ENCODE results near the gene PAGR1.
A peak's percentile ranks its signal among the peaks of the same experiment; 100 is the strongest.
"Not testable (repeated sequence)": the region's sequence is repeated elsewhere in the genome, so short reads cannot be mapped to it uniquely, and the experiment has no call there.

The PAGR1 gene

GRCh38 chr16:29783094-29783953, 32.6 kb upstream of the PAGR1 start:
- not testable (repeated sequence) for H3K9ac ChIP-seq (ENCODE audit: low read depth, low read length); H3K4me3 ChIP-seq (ENCODE audit: low read length); H3K36me3 ChIP-seq (ENCODE audit: insufficient read depth, low read length); H3K9me3 ChIP-seq (replicated peaks; ENCODE audit: low read length); H3K4me1 ChIP-seq (ENCODE audit: control insufficient read depth, insufficient read depth, low read length); H3K4me2 ChIP-seq (ENCODE audit: low read length)
- peaks cover 39% of the 10 kb centered on the region for H3K27me3 ChIP-seq (ENCODE audit: control insufficient read depth, insufficient read depth, low read length)

- Histone ChIP-seq H3K27me3 (ENCODE audit: control insufficient read depth, insufficient read depth, low read length) (peaks cover 31% of the 10 kb centered on the region), H3K4me3 (ENCODE audit: low read length) (no peak overlapping the region), H3K4me1 (ENCODE audit: control insufficient read depth, insufficient read depth, low read length) (peaks cover 6% of the 10 kb centered on the region), H3K4me2 (ENCODE audit: low read length) (no peak overlapping the region), H3K9ac (ENCODE audit: low read depth, low read length) (no peak overlapping the region), H3K9me3 (replicated peaks; ENCODE audit: low read length) (no peaks in the 10 kb centered on the region), H3K36me3 (ENCODE audit: insufficient read depth, low read length) (no peaks in the 10 kb centered on the region)
Observed at GRCh38 chr16:29784157-29784556, 31.8 kb upstream of the PAGR1 start.

GRCh38 chr16:29784901-29785500, 31.0 kb upstream of the PAGR1 start:
- no peaks in the 10 kb centered on the region for H3K9me3 ChIP-seq (replicated peaks; ENCODE audit: low read length)
- H3K4me1 ChIP-seq (ENCODE audit: control insufficient read depth, insufficient read depth, low read length), result peaks cover 10% of the 10 kb centered on the region
- H3K4me3 ChIP-seq (ENCODE audit: low read length), result peak overlapping the region; percentile 57
- H3K9ac ChIP-seq (ENCODE audit: low read depth, low read length), result no peak overlapping the region
- H3K36me3 ChIP-seq (ENCODE audit: insufficient read depth, low read length), result no peaks in the 10 kb centered on the region
- H3K27me3 ChIP-seq (ENCODE audit: control insufficient read depth, insufficient read depth, low read length), result peaks cover 22% of the 10 kb centered on the region
- peak overlapping the region; percentile 83 for H3K4me2 ChIP-seq (ENCODE audit: low read length)

- not testable (repeated sequence) for H3K36me3 ChIP-seq (ENCODE audit: insufficient read depth, low read length); H3K9me3 ChIP-seq (replicated peaks; ENCODE audit: low read length); H3K27me3 ChIP-seq (ENCODE audit: control insufficient read depth, insufficient read depth, low read length); H3K4me2 ChIP-seq (ENCODE audit: low read length); H3K4me3 ChIP-seq (ENCODE audit: low read length); H3K9ac ChIP-seq (ENCODE audit: low read depth, low read length)
- peaks cover 20% of the 10 kb centered on the region for H3K4me1 ChIP-seq (ENCODE audit: control insufficient read depth, insufficient read depth, low read length)
Observed at GRCh38 chr16:29787155-29787554, 28.8 kb upstream of the PAGR1 start.

- H3K4me2 ChIP-seq (ENCODE audit: low read length), result peak overlapping the region; percentile 94
- no peaks in the 10 kb centered on the region for H3K9me3 ChIP-seq (replicated peaks; ENCODE audit: low read length)
- H3K27me3 ChIP-seq (ENCODE audit: control insufficient read depth, insufficient read depth, low read length), result no peaks in the 10 kb centered on the region
- H3K36me3 ChIP-seq (ENCODE audit: insufficient read depth, low read length), result no peaks in the 10 kb centered on the region
- peak overlapping the region; percentile 84 for H3K9ac ChIP-seq (ENCODE audit: low read depth, low read length)
- H3K4me3 ChIP-seq (ENCODE audit: low read length), result peak overlapping the region; percentile 75
- H3K4me1 ChIP-seq (ENCODE audit: control insufficient read depth, insufficient read depth, low read length), result peaks cover 21% of the 10 kb centered on the region
Observed at GRCh38 chr16:29789775-29790182, 26.2 kb upstream of the PAGR1 start.

- Histone ChIP-seq H3K27me3 (ENCODE audit: control insufficient read depth, insufficient read depth, low read length) (no peaks in the 10 kb centered on the region), H3K9me3 (replicated peaks; ENCODE audit: low read length) (no peaks in the 10 kb centered on the region), H3K36me3 (ENCODE audit: insufficient read depth, low read length) (peaks cover 3% of the 10 kb centered on the region), H3K4me1 (ENCODE audit: control insufficient read depth, insufficient read depth, low read length) (peaks cover 16% of the 10 kb centered on the region), H3K4me3 (ENCODE audit: low read length) (peak within 1 kb of the TSS; percentile 81), H3K4me2 (ENCODE audit: low read length) (peak within 1 kb of the TSS; percentile 94), H3K9ac (ENCODE audit: low read depth, low read length) (peak within 1 kb of the TSS; percentile 84)
Observed at GRCh38 chr16:29790183-29790948, 25.6 kb upstream of the PAGR1 start, which contains the start of gene KIF22. Gene KIF22 (plus strand): TSS chr16:29790751. CDS start chr16:29790760, 9 bp downstream.

- H3K4me2 ChIP-seq (ENCODE audit: low read length), result peak overlapping the region; percentile 88
- peak overlapping the region; percentile 81 for H3K4me3 ChIP-seq (ENCODE audit: low read length)
- H3K27me3 ChIP-seq (ENCODE audit: control insufficient read depth, insufficient read depth, low read length), result no peaks in the 10 kb centered on the region
- peaks cover 16% of the 10 kb centered on the region for H3K4me1 ChIP-seq (ENCODE audit: control insufficient read depth, insufficient read depth, low read length)
- H3K36me3 ChIP-seq (ENCODE audit: insufficient read depth, low read length), result peaks cover 4% of the 10 kb centered on the region
- H3K9me3 ChIP-seq (replicated peaks; ENCODE audit: low read length), result no peaks in the 10 kb centered on the region
- H3K9ac ChIP-seq (ENCODE audit: low read depth, low read length), result peak overlapping the region; percentile 81
Observed at GRCh38 chr16:29790949-29791844, 24.8 kb upstream of the PAGR1 start.

GRCh38 chr16:29791845-29792807, 23.8 kb upstream of the PAGR1 start:
- Histone ChIP-seq H3K9ac (ENCODE audit: low read depth, low read length) (peak overlapping the region; percentile 81), H3K36me3 (ENCODE audit: insufficient read depth, low read length) (peaks cover 11% of the 10 kb centered on the region), H3K4me2 (ENCODE audit: low read length) (peak overlapping the region; percentile 88), H3K4me1 (ENCODE audit: control insufficient read depth, insufficient read depth, low read length) (peaks cover 16% of the 10 kb centered on the region), H3K27me3 (ENCODE audit: control insufficient read depth, insufficient read depth, low read length) (no peaks in the 10 kb centered on the region), H3K4me3 (ENCODE audit: low read length) (peak overlapping the region; percentile 81), H3K9me3 (replicated peaks; ENCODE audit: low read length) (no peaks in the 10 kb centered on the region)

GRCh38 chr16:29793153-29793552, 22.8 kb upstream of the PAGR1 start:
- H3K4me2 ChIP-seq (ENCODE audit: low read length); H3K4me3 ChIP-seq (ENCODE audit: low read length); H3K27me3 ChIP-seq (ENCODE audit: control insufficient read depth, insufficient read depth, low read length); H3K9me3 ChIP-seq (replicated peaks; ENCODE audit: low read length); H3K9ac ChIP-seq (ENCODE audit: low read depth, low read length): not testable (repeated sequence)
- H3K36me3 ChIP-seq (ENCODE audit: insufficient read depth, low read length), result peaks cover 21% of the 10 kb centered on the region
- peaks cover 16% of the 10 kb centered on the region for H3K4me1 ChIP-seq (ENCODE audit: control insufficient read depth, insufficient read depth, low read length)

- H3K9ac ChIP-seq (ENCODE audit: low read depth, low read length), result no peak overlapping the region
- no peaks in the 10 kb centered on the region for H3K9me3 ChIP-seq (replicated peaks; ENCODE audit: low read length)
- H3K4me3 ChIP-seq (ENCODE audit: low read length), result no peak overlapping the region
- H3K4me1 ChIP-seq (ENCODE audit: control insufficient read depth, insufficient read depth, low read length), result peaks cover 16% of the 10 kb centered on the region
- H3K4me2 ChIP-seq (ENCODE audit: low read length), result no peak overlapping the region
- H3K36me3 ChIP-seq (ENCODE audit: insufficient read depth, low read length), result peaks cover 32% of the 10 kb centered on the region
- H3K27me3 ChIP-seq (ENCODE audit: control insufficient read depth, insufficient read depth, low read length), result no peaks in the 10 kb centered on the region
Observed at GRCh38 chr16:29794231-29794710, 21.7 kb upstream of the PAGR1 start.
